Stimulated activated CD4-positive, alpha-beta T cell treated with anti-CD3 and anti-CD28 coated beads, Interleukin-4, amount 100 ng/mL, for 1 hour (primary cell): Measurements from ENCODE around the gene SEZ6L2.
A peak's percentile ranks its signal among the peaks of the same experiment; 100 is the strongest.
"Not testable (repeated sequence)": the region's sequence is repeated elsewhere in the genome, so short reads cannot be mapped to it uniquely, and the experiment has no call there.

Experiments used
- DNase-seq: peaks from one replicate; pipeline ENCODE4 v3.0.0-alpha.2; 2020

SEZ6L2 gene

GRCh38 chr16:29849505-29849904 is 49.8 kb downstream of the SEZ6L2 start:
- no peak for DNase-seq

- peak; percentile 86 for DNase-seq
These were observed 50.7 kb downstream of the SEZ6L2 start for GRCh38 chr16:29848420-29849297.

- DNase-seq: no peak
These were observed 53.7 kb downstream of the SEZ6L2 start for GRCh38 chr16:29845656-29846055.

GRCh38 chr16:29844575-29845331 is 54.6 kb downstream of the SEZ6L2 start:
- no peak for DNase-seq

- no peak for DNase-seq
These were observed 55.4 kb downstream of the SEZ6L2 start for GRCh38 chr16:29843931-29844330.

- DNase-seq: no peak
These were observed 56.5 kb downstream of the SEZ6L2 start for GRCh38 chr16:29842732-29843346.

GRCh38 chr16:29841631-29842030 is 57.7 kb downstream of the SEZ6L2 start:
- DNase-seq: no peak

- no peak for DNase-seq
These were observed 59.1 kb downstream of the SEZ6L2 start for GRCh38 chr16:29840240-29840639.

GRCh38 chr16:29839822-29840221 is 59.5 kb downstream of the SEZ6L2 start:
- DNase-seq: no peak

- DNase-seq: no peak
These were observed 61.5 kb downstream of the SEZ6L2 start for GRCh38 chr16:29837841-29838240.

- DNase-seq: no peak
These were observed 62.7 kb downstream of the SEZ6L2 start for GRCh38 chr16:29836623-29837022.

- DNase-seq: no peak
These were observed 63.4 kb downstream of the SEZ6L2 start for GRCh38 chr16:29835926-29836325.

GRCh38 chr16:29834079-29834478 is 65.3 kb downstream of the SEZ6L2 start:
- no peak for DNase-seq

- DNase-seq: not testable (repeated sequence)
These were observed 66.1 kb downstream of the SEZ6L2 start for GRCh38 chr16:29833219-29833618.

- DNase-seq: no peak
These were observed 67.9 kb downstream of the SEZ6L2 start for GRCh38 chr16:29831490-29831889.

- no peak for DNase-seq
These were observed 68.6 kb downstream of the SEZ6L2 start for GRCh38 chr16:29830774-29831173.

- no peak for DNase-seq
These were observed 73.0 kb downstream of the SEZ6L2 start for GRCh38 chr16:29826342-29826695.

- peak; percentile 37 for DNase-seq
These were observed 74.0 kb downstream of the SEZ6L2 start for GRCh38 chr16:29825145-29826044.

GRCh38 chr16:29824589-29825144 is 74.7 kb downstream of the SEZ6L2 start:
- DNase-seq: no peak

GRCh38 chr16:29821643-29822115 is 77.7 kb downstream of the SEZ6L2 start:
- no peak for DNase-seq
